H1 (cell line): Measurements from ENCODE around the gene SOX6. TPM values are rescaled to one million over a fixed set of nuclear protein-coding genes. Genes with fewer than 3 reads are reported as not detected.

Experiments used
- E2F6 ChIP-seq: IDR thresholded peaks from 2 replicates; pipeline ENCODE4 v1.6.1; 2012; ENCODE audit warnings: inconsistent platforms
- NANOG ChIP-seq: IDR thresholded peaks from 2 replicates; pipeline ENCODE4 v1.6.1; 2011; ENCODE audit warnings: low read length, low read depth, mild to moderate bottlenecking, inconsistent platforms; ENCODE audit not compliant: insufficient read depth, poor library complexity, severe bottlenecking
- polyA plus RNA-seq, 7 experiments: library from polyadenylated mRNA; depleted of rRNA in 3 of 7; stranded (reverse) in 5 of 7; unstranded in 2 of 7; fragments of >200 nt in 5 of 7; fragments of 200-250 nt in 2 of 7; gene quantifications; 1 replicate in 5 of 7; 2 replicates in 1 of 7; 4 replicates in 1 of 7; pipeline versions ENCODE4 v1.2.1 to v1.2.3, GENCODE V29; 2011 to 2013; ENCODE audit warnings: missing spikeins in 2 of 7, mixed read lengths in 2 of 7
- total RNA-seq: library from RNA; stranded (reverse); fragmentation: NEBNext Ultra II Directional; extraction: Animal tissue kit (Norgen Biotek cat#: 25700); gene quantifications from 2 replicates; pipeline ENCODE4 v1.2.1, GENCODE V29; 2021
- TF ChIP-seq, protein P1 (sequence below): fragments of 300-600 bp; sonication (generic); IDR thresholded peaks from 2 replicates; pipeline ENCODE4 v1.7.1; 2012; ENCODE audit warnings: low read length, moderate library complexity, mild to moderate bottlenecking, inconsistent platforms; ENCODE audit not compliant: insufficient replicate concordance

Gene SOX6
- total and polyA plus RNA-seq, 2 of the 8 experiments (the other 6 are each of a cell fraction or from before 2014, with no cell fraction given) = 0.09 TPM; not detected in 1

GRCh38 chr11:16158426-16158994 is 197.8 kb downstream of the SOX6 start (continued):
- TF ChIP-seq, protein P1, sequence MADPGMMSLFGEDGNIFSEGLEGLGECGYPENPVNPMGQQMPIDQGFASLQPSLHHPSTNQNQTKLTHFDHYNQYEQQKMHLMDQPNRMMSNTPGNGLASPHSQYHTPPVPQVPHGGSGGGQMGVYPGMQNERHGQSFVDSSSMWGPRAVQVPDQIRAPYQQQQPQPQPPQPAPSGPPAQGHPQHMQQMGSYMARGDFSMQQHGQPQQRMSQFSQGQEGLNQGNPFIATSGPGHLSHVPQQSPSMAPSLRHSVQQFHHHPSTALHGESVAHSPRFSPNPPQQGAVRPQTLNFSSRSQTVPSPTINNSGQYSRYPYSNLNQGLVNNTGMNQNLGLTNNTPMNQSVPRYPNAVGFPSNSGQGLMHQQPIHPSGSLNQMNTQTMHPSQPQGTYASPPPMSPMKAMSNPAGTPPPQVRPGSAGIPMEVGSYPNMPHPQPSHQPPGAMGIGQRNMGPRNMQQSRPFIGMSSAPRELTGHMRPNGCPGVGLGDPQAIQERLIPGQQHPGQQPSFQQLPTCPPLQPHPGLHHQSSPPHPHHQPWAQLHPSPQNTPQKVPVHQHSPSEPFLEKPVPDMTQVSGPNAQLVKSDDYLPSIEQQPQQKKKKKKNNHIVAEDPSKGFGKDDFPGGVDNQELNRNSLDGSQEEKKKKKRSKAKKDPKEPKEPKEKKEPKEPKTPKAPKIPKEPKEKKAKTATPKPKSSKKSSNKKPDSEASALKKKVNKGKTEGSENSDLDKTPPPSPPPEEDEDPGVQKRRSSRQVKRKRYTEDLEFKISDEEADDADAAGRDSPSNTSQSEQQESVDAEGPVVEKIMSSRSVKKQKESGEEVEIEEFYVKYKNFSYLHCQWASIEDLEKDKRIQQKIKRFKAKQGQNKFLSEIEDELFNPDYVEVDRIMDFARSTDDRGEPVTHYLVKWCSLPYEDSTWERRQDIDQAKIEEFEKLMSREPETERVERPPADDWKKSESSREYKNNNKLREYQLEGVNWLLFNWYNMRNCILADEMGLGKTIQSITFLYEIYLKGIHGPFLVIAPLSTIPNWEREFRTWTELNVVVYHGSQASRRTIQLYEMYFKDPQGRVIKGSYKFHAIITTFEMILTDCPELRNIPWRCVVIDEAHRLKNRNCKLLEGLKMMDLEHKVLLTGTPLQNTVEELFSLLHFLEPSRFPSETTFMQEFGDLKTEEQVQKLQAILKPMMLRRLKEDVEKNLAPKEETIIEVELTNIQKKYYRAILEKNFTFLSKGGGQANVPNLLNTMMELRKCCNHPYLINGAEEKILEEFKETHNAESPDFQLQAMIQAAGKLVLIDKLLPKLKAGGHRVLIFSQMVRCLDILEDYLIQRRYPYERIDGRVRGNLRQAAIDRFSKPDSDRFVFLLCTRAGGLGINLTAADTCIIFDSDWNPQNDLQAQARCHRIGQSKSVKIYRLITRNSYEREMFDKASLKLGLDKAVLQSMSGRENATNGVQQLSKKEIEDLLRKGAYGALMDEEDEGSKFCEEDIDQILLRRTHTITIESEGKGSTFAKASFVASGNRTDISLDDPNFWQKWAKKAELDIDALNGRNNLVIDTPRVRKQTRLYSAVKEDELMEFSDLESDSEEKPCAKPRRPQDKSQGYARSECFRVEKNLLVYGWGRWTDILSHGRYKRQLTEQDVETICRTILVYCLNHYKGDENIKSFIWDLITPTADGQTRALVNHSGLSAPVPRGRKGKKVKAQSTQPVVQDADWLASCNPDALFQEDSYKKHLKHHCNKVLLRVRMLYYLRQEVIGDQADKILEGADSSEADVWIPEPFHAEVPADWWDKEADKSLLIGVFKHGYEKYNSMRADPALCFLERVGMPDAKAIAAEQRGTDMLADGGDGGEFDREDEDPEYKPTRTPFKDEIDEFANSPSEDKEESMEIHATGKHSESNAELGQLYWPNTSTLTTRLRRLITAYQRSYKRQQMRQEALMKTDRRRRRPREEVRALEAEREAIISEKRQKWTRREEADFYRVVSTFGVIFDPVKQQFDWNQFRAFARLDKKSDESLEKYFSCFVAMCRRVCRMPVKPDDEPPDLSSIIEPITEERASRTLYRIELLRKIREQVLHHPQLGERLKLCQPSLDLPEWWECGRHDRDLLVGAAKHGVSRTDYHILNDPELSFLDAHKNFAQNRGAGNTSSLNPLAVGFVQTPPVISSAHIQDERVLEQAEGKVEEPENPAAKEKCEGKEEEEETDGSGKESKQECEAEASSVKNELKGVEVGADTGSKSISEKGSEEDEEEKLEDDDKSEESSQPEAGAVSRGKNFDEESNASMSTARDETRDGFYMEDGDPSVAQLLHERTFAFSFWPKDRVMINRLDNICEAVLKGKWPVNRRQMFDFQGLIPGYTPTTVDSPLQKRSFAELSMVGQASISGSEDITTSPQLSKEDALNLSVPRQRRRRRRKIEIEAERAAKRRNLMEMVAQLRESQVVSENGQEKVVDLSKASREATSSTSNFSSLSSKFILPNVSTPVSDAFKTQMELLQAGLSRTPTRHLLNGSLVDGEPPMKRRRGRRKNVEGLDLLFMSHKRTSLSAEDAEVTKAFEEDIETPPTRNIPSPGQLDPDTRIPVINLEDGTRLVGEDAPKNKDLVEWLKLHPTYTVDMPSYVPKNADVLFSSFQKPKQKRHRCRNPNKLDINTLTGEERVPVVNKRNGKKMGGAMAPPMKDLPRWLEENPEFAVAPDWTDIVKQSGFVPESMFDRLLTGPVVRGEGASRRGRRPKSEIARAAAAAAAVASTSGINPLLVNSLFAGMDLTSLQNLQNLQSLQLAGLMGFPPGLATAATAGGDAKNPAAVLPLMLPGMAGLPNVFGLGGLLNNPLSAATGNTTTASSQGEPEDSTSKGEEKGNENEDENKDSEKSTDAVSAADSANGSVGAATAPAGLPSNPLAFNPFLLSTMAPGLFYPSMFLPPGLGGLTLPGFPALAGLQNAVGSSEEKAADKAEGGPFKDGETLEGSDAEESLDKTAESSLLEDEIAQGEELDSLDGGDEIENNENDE = no peak
- TF ChIP-seq NANOG = no peak
- TF ChIP-seq E2F6 = no peak
